ENCODE results near the gene HIPK2.
"Not testable (repeated sequence)": the region's sequence is repeated elsewhere in the genome, so short reads cannot be mapped to it uniquely, and the experiment has no call there.

Gene HIPK2

DNA sequence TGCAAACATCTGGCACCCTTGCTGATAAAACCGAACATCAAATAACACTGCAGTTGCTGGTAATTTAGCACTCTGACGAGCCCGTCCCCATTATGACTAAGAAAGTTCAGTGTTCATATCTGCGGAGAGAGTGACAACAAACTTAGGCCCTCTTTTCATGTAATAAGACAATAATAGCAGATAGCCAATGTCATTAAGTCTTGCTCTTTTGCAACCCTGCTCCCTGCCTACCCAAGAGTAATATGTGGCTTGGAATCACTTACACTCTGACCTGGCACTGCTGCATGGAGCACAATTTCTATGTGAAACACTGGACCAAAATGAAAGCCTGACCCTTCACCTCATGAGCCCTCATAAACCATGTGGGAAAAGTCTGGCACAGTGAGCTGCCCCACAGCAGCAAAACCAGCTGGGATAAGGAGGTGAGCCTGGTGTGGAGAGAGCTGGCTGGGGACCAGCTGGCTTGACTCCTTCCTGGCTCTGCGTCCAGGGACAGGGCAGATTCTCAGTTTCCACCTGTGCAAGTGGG, 86.5 kb downstream of the HIPK2 start:
- no peak for DNase-seq

DNA sequence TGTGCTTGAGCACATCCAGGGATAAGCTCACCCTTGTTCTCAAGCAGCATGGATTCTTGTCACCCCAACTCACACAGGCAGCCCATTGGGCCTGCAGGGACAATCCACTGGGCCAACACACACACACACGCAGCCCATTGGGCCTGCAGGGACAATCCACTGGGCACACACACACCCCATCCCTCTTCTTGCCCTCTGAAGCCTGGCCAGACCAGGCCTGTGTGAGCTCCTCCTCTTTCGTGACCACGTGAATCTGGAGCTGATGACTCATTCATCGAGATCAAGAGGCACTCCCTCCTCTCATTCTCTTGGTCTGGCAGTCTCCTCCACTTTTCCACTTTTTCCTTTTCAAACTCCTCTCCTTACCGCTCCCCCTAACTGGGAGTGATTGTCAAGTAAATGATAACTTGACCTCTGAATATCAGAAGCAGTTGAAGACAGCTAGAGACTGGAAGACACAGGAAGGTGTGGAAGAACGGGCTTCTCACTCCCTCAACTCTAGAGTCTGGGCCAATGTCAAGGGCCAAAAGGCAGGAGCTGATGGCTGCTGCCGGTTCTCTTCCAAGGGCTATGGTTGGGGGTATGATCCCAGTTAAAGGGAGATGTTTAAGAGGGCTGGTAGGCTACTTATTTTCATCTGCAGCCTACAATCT, 89.7 kb downstream of the HIPK2 start:
- DNase-seq: no peak

DNA sequence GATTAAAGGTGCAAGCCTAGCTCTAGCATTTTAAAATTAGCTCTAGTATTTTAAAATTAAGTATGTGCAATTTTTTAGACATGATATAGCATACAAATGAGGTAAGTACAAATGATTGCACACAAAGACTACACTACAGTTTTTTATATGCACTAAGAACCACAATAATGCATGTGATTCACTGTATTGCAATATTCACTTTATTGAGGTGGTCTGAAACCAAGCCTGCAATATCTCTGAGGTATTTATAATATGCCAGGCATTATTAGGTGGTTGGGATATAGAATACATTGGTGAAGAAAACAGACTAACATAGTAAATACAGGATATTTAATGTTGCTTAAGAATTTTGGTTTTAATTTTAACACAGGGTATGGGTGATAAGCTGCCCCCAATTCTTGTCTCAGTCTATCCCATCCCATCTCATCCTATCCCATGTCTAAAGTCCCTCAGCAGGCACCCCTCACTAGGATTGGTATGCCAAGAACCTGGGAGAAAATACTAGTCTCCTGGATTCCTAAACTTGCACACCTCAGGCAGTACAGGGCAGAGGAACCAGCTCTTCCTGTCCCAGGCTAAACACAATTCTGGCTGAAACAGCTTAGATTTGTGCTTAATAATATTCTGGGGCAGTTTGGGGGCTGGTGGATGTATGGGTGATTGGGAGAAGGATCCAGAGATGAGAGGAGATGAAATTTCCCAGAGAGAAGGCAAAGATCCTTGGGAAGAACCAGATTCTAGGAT, 90.4 kb downstream of the HIPK2 start:
- no peak for DNase-seq

DNA sequence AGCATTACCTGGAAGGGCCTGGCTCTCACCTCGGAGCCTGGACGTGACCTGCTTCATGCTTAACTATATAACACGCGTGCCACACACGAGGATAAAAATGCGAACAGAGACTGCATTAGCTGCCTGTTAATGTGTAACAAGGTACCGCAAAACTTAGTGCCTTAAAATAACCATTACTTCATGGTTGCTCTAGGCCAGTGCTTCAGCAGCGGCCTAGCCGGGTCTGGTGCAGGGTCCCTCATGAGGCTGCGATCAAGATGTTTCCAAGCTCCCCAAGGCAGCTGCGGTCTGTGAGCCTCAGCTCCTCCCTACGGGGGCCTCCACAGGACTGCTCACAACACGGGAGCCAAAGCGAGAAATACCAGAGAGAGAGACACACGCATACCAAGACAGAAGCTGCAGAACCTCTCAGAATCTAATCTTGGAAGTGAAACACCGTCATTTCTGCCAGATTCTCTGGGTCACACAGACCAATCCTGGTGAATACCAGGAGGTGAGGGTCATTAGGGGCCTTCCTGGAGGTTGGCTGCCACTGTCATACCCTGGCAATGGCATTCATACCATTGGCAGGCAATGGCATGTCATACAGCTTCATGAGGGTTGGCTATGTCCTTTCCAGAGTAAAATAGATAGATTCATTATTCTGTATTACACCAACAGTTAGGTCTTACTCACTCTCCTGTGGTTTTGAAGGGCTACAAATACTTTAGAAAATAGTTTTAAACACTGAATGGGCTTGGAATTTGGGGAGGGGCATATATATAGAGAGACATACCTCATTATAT, 94.5 kb downstream of the HIPK2 start:
- DNase-seq: no peak

DNA sequence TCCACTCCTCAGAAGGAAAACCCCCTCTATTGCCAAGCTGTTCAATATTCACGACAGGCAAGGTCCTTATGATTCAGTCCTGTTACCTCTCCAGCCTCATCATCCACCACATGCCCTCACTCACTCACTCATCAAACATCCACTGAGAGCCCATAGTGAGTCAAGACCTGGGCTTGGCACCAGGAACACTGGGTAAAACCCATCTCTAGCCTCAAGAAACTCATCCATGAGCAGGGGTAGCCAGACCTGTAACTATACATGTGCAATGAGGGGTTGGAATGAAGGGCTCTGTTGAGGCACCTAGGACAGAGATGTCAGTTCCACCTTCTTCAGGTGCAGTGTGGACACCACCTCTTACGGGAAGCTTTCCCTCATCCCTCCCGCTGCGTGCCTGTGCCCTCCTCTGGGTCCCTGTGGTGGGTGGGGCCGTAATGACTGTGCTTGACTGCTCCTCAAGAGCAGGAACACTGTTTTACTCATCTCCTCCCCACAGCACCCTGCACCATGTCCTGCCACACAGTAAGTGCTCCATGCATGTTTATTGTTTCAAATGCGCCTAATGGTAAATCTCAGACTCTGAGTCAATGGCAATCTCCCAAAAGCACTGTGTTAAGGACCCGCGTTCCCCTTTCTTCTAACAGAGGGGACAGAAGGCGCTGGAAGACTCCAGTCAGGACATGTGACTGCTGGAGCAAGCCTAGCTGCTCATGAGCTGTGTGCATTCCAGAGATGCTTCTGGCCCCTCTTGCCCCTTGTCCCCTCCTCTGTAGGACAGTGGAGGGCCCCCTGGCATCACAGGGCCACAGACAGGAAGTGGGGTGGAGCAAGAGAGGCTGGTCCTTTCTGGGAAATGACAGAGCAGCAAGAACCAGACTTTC, 95.4 kb downstream of the HIPK2 start:
- no peak for DNase-seq

DNA sequence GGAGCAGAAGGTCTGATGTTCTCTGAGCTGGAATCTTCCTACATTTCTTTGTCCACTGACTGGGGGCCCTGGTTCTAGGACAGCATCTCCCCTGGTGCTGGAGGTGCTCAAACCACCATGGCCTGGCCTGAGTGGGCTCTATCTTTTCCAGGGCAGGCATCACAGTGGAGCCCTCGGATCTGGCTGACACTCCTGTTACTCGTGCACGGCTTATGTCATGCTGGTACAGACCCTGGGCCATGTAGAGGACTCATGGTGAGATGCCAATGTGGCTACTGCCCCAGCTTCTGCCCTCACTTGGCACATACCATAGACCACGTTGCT, 96.0 kb downstream of the HIPK2 start:
- DNase-seq: no peak

DNA sequence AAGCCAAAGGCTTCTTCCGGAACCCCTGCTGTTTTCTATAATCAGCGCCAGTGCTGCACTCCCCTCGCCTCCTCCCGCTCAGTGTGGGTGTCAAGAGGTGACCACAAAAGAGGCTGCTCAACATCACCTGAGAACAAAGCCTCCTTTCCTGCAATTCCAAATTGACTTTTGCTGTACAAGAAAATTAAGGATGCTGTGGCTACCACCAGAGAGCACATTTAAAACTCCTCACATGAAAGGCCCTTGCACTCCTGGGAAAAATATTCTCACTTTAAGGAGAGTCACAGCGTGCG, 96.4 kb downstream of the HIPK2 start:
- no peak for DNase-seq

DNA sequence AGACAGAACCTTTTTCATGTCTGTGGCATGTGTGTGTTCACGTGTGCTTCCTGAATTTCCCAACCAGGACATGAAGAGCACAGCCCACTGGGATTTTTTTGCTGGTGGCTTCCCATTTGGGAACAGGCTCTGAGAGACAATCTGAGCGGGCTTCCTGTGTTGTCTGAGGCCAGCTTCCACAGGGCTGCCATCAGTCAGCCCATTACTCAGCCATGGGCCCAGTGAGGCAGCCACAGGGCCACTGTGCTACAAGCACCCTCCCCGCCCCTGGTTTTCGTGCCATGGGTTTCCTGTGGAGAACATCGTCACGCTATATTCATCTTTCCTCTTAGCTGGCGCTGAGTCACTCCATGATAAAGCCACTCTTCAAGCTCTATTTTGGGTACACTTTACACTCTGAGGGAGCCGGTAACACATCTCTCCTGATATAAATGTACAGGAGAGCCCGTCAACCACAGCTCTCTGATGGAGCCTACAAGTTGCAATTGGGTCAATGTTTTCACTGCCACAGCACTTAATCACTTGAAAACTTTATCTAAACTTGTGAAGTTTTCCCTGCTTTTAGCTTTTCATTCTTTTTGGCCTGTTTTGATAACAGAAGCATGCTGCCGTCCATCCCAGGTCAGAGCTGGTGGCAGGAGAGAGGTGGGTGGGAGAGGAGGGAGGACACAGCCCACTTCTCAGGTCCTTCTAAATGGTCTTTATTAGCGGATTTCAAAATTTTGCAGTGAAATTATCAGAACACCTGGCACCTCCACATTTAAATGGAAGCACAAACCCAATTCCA, 96.9 kb downstream of the HIPK2 start:
- no peak for DNase-seq

DNA sequence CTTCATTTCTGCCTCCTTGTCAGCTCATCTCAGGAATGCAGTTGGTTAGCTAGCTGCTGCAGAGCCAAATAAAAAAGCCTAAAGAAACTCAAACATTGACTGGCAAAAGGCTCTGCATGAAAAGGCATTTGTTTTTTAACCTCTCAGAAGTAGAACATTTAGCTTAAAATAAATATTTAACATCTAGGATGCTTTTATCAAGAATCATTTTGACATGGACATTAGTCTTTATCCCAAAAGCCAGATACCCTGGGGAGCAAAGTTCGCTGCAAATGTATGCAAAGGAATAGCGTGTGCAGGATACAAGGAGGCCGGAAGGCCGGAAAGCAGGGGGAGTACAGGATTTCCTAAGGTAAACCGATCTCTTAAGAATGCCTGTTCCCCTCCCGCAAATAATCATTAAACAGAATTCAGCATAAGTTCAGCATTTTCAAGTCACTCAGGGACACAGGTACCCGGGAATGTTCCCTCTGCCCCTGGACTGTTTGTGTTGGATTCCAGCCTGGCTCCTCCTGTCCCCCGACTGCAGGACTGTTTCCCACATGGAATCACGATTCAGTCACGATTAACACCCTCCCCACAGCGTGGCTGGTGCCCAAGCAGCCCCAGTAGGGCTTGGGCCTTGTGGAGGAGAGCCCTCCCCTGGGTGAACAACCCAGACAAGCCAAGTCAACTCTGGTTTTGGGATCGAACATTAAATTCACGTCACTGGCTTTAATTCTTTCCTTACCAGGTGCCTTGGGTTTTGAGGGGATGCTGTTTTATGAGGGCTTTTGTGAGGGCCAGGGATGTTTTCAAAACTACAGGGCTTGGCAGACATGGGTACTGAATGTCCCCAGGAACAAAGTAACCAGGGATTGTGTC, 97.8 kb downstream of the HIPK2 start:
- no peak for DNase-seq

DNA sequence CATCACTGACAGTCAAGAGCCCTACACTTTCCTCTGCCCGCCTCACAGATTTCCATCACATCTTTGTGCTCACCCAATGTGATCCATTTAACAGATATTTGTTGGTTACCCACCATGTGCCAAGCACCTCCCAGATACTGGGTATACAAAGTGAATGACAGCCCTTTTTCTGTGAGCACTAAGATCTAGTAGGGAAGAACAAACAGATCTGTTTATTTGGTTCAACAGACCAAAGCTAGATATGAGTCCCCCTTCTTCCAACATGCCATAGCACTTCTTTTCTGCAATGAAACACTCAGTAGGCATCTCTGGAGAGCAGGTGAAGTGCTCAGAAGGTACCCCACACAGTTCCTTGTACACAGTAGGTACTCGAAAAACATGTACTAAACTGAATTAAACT, 101.4 kb downstream of the HIPK2 start:
- DNase-seq: no peak

DNA sequence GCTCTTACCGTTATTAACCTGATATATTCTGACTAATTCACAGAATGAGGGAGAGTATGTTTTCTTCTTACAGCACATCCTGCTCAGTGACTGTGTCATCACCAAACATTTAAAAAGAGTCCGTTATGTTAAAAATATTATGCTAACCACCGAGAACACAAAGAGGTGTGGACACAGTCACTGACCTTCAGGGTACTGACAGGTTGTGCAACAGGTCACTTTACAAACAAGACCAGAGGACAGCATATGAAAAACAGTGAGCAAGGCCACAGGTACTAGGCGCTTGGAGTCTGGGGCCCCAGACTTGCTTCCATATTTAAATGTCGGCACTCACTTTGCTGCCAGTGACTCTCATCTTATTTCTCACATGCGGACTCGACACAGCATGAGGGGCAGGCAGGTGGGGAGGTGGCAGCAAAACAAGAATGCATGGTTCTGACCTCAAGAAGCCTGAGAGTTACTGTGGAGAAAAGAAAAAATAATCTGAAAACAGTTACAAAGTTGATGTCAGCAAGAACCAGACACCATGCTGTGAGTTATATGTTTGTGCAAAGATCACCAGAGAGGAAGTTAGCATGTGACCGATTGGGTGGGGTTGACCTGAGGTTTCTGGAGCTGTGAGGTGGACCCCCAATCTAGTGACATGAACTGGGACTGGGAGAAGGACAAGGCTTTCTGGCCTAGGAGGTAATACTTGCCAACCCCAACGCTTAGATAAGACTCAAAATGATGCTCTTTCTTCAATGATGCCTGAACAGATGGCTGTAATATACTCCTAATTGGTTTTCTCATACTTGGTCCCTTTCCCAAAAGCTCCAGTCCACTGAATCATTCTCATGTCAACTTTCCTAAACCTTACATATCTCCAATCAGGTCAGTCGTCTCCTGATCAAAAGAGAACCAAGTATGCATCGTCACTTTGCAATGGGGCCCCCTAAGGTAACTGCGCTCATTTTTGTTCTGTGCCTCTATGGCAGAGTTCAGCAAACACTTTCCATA, 102.4 kb downstream of the HIPK2 start:
- no peak for DNase-seq

DNA sequence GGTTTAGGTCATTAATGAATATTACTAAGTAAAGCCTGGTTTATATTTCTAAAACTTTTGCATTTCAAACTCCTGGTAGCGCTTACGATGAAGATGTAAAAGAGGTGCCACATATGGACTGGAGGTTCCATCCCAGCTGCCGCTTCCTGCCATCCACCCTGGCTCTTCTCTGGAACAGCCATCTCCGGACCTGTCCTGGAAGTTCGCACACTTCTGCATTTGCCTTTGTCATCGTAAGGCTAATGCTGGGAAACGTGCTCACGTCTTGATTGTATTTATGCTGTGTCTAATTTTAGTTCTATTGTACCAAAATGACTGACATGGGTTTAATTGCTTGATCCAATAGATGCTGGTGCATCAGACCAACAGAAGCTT, 103.1 kb downstream of the HIPK2 start:
- no peak for DNase-seq

DNA sequence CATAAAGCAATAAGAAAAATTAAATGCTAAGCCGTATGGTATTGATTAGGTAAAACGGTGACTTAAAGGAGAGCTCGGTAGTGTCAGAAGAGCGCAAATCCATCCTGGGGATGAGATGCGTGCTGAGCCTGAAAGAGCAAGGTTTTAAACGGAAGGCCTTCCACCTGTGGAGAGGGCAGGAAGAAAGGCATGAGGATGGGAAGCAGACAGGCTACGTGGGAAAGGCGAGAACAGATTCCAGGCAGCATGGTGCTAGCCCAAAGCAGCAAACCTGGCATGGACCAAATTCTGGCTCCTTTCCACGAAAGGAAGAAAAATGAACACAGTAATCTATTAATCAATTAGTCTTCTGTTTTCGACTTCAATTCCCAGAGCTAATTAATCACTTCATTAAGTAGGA, 103.5 kb downstream of the HIPK2 start:
- no peak for DNase-seq

DNA sequence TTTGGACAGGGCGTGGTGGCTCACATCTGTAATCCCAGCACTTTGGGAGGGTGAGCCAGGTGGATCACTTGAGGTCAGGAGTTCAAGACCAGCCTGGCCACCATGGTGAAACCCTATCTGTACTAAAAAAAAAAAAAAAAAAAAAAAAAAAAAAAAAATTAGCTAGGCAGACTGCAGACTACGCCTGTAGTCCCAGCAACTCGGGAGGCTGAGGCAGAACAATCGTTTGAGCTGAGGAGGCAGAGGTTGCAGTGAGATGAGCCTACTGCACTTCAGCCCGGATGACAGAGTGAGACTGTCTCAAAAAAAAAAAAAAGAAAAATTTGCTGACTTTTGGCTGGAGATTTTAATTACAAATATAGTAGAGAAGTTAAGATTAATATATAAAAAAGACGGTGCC, 104.0 kb downstream of the HIPK2 start:
- DNase-seq: no peak

DNA sequence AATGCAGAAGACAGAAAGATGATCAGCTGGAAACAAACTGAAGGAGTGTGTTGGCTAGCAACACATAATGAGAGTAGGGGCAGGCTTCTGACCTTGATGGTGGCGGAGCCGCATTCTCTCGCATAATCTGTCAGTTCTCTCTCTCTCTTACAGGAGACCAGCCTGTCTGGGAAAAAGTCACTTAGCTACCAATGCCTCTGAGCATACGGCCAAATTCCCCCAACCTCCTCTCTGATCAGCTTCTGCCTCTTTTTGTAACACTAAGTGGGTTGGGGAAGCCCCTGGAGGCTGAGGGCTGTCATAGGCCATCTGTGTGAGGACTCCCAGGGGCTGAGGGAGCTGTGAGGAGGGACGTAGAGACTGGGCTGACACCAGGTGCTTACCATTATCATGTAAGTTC, 104.6 kb downstream of the HIPK2 start:
- DNase-seq: no peak

DNA sequence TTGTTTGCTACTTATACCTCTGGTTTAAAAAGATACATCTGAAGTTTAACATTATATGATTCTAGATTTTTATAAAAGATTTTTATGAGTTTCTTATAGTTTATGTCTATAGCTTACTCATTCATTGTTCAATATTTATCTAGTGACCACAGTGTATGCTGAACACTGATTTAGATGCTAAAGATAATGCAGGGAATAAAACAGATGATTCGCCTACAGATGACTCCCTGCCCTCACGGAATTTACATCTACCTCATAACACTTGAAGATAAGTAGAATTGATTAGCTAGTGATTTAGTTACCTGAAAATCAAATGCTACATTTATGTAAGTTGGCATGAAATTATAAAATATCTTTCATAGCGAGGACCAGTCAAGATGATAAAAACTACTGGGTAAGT, 105.8 kb downstream of the HIPK2 start:
- DNase-seq: no peak

DNA sequence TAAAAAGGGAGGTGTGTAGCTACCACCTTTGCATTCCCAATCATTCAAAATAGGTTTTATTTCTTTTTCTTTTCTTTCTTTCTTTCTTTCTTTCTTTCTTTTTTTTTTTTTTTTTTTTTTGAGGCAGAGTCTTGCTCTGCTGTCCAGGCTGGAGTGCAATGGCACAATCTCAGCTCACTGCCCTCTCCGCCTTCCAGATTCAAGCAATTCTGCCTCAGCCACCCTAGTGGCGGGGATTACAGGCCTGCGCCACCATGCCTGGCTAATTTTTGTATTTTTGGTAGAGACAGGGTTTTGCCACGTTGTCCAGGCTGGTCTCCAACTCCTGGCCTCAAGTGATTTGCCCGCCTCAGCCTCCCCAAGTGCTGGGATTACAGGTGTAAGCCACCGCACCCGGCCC, 107.1 kb downstream of the HIPK2 start:
- DNase-seq: not testable (repeated sequence)

DNA sequence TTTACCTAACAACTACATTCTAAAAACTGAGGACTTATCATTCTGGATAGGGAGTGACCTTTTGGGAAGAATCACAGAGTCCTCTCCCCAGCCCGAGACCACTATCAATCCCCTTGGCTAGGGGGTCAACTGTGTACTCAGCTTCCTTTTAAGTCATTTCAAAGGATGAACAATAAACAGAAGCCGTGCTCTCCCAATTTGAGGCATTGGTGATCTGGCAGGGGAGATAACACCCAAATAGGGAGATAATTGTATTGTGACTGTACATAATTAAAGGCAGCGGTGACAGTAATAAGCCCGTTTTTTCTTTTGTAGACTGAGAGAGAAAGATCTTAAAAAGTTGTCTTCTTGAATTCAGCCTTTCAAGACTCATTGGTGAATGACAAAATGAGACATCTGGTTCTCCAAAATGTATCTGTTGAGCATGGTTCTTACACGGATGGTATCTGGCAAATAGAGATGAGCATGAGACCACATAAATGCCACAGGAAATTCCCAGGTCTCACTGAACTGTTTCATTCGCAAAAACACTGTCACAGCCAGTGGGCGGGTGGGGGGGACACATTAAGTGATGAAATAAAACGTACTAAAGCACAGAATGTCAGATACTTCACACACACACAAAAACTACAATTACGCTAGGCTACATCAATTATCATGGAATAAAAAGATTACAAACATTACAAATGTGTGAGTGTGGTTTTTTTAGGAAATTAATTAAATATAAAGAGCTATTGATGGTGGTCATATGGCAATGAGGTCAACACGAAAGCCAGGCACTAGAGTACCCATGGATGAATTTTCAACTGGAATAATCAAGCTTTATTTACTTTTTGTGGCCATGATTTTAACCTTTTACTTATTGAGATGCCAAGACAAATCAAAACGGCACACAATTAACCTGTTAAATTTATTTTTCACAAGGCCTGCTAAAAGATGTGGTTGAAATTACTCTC, 108.4 kb downstream of the HIPK2 start:
- no peak for DNase-seq

DNA sequence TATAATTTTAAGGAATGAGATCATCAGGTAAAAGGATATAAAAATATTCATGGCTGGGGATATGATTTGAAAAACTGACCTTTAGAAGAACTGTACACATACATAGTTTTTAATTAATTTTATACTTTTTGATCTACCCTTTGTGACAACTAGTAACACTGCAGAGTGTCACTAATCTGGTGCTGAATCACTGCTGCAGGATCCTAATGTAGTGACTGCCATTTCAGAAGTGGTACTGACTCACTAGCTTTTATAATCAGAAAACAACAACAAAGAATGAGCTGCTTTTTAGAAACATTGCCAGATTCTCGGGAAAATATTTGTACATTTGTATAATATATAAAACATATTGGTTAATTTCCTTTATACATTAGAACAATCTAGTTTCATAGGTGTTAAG, 110.4 kb downstream of the HIPK2 start:
- no peak for DNase-seq
